ENCODE data around the gene UBTFL1. TPM values are rescaled to one million over a fixed set of nuclear protein-coding genes. Genes with fewer than 3 reads are reported as not detected.
"Not testable (repeated sequence)": the region's sequence is repeated elsewhere in the genome, so short reads cannot be mapped to it uniquely, and the experiment has no call there.

Gene UBTFL1
- total RNA-seq (2014; rRNA removed; shearing (Covaris generic)) (not detected in 2 replicates), polyA plus RNA-seq (2016; fragmentation: Nextera tagmentation; extraction: Ambion mirVana) (not detected in 2 replicates)
- long read RNA-seq: 0 reads

GRCh38 chr11:90085650-90086049, at the start of gene UBTFL1:
UBTFL1 (plus strand) TSS chr11:90085950; CDS start chr11:90085950, 0 bp downstream.
- H3K36me3 Mint-ChIP-seq (ENCODE audit: low read depth); H3F3A ChIP-seq (replicated peaks; ENCODE audit: low read depth); H4K20me1 ChIP-seq (replicated peaks; ENCODE audit: insufficient read depth); H3K4me2 ChIP-seq; H2AFZ ChIP-seq; ATAC-seq; H3K4me1 Mint-ChIP-seq; H3K4me3 Mint-ChIP-seq; DNase-seq (ENCODE audit: low spot score); H3K27ac ChIP-seq (ENCODE audit: low read depth); H3K36me3 ChIP-seq (ENCODE audit: insufficient read depth); H3K27me3 ChIP-seq (ENCODE audit: insufficient read depth); H3K27ac Mint-ChIP-seq; H3K9me3 Mint-ChIP-seq; H3K4me1 ChIP-seq (ENCODE audit: insufficient read depth); H3K9me2 ChIP-seq (ENCODE audit: insufficient read depth); H3K27me3 Mint-ChIP-seq (ENCODE audit: insufficient read depth, low read depth, poor library complexity); H3K79me2 ChIP-seq (replicated peaks; ENCODE audit: insufficient read depth); H3K4me3 ChIP-seq: not testable (repeated sequence)

GRCh38 chr11:90051591-90052209, 34.0 kb upstream of the UBTFL1 start:
- TF ChIP-seq, protein P1, sequence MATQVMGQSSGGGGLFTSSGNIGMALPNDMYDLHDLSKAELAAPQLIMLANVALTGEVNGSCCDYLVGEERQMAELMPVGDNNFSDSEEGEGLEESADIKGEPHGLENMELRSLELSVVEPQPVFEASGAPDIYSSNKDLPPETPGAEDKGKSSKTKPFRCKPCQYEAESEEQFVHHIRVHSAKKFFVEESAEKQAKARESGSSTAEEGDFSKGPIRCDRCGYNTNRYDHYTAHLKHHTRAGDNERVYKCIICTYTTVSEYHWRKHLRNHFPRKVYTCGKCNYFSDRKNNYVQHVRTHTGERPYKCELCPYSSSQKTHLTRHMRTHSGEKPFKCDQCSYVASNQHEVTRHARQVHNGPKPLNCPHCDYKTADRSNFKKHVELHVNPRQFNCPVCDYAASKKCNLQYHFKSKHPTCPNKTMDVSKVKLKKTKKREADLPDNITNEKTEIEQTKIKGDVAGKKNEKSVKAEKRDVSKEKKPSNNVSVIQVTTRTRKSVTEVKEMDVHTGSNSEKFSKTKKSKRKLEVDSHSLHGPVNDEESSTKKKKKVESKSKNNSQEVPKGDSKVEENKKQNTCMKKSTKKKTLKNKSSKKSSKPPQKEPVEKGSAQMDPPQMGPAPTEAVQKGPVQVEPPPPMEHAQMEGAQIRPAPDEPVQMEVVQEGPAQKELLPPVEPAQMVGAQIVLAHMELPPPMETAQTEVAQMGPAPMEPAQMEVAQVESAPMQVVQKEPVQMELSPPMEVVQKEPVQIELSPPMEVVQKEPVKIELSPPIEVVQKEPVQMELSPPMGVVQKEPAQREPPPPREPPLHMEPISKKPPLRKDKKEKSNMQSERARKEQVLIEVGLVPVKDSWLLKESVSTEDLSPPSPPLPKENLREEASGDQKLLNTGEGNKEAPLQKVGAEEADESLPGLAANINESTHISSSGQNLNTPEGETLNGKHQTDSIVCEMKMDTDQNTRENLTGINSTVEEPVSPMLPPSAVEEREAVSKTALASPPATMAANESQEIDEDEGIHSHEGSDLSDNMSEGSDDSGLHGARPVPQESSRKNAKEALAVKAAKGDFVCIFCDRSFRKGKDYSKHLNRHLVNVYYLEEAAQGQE (IDR thresholded peaks at IDR 0.05; ENCODE audit: unreplicated experiment): peak; percentile 66
- H3K9me2 ChIP-seq (ENCODE audit: insufficient read depth); H3K4me1 Mint-ChIP-seq; H3K4me1 ChIP-seq (ENCODE audit: insufficient read depth); H3K4me2 ChIP-seq; H4K20me1 ChIP-seq (replicated peaks; ENCODE audit: insufficient read depth); H2AFZ ChIP-seq; H3K27me3 ChIP-seq (ENCODE audit: insufficient read depth); H3K27me3 Mint-ChIP-seq (ENCODE audit: insufficient read depth, low read depth, poor library complexity); H3K27ac ChIP-seq (ENCODE audit: low read depth); H3K79me2 ChIP-seq (replicated peaks; ENCODE audit: insufficient read depth); H3K36me3 ChIP-seq (ENCODE audit: insufficient read depth); H3K27ac Mint-ChIP-seq; H3K4me3 Mint-ChIP-seq; H3F3A ChIP-seq (replicated peaks; ENCODE audit: low read depth); H3K9me3 Mint-ChIP-seq; DNase-seq (ENCODE audit: low spot score); H3K36me3 Mint-ChIP-seq (ENCODE audit: low read depth): not testable (repeated sequence)
- ATAC-seq: peak; percentile 67
- H3K4me3 ChIP-seq: peak overlapping the region; percentile 32; the same call in 1 of the 2 replicates

DNA sequence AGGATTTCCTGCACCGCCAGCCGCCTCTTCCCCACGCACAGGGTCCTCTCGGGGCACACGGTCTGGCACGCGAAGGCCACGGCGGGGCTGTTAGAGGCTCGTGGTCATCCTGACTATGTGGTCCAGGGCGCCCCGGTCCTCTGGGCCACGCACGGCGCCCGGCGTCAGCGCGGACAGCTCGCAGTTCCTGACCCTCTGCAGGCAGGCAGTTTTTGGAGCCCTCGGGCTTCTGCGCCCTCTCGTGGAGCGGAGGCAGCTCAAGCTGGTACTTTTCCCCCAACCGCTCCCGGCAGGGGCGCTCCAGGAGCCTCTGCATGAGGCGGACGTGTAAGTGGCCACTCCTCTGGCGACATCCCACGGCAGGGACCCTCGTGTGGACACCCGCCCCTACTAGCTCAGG, 33.4 kb upstream of the UBTFL1 start:
- H3K4me2 ChIP-seq: not testable (repeated sequence)
- TF ChIP-seq, protein P2, sequence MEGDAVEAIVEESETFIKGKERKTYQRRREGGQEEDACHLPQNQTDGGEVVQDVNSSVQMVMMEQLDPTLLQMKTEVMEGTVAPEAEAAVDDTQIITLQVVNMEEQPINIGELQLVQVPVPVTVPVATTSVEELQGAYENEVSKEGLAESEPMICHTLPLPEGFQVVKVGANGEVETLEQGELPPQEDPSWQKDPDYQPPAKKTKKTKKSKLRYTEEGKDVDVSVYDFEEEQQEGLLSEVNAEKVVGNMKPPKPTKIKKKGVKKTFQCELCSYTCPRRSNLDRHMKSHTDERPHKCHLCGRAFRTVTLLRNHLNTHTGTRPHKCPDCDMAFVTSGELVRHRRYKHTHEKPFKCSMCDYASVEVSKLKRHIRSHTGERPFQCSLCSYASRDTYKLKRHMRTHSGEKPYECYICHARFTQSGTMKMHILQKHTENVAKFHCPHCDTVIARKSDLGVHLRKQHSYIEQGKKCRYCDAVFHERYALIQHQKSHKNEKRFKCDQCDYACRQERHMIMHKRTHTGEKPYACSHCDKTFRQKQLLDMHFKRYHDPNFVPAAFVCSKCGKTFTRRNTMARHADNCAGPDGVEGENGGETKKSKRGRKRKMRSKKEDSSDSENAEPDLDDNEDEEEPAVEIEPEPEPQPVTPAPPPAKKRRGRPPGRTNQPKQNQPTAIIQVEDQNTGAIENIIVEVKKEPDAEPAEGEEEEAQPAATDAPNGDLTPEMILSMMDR (conservative IDR thresholded peaks at IDR 0.05; ENCODE audit: low read depth in 2 of 2): peak in 1 of 2 experiments; percentile 42; a peak in 2 of 4 replicates

GRCh38 chr11:90053545-90053944, 32.2 kb upstream of the UBTFL1 start:
- not testable (repeated sequence) for H3K4me1 ChIP-seq (ENCODE audit: insufficient read depth); H3K4me3 Mint-ChIP-seq; H3K9me3 Mint-ChIP-seq; H3K27me3 Mint-ChIP-seq (ENCODE audit: insufficient read depth, low read depth, poor library complexity); H3K27me3 ChIP-seq (ENCODE audit: insufficient read depth); H3K79me2 ChIP-seq (replicated peaks; ENCODE audit: insufficient read depth); H3K9me2 ChIP-seq (ENCODE audit: insufficient read depth); H3K36me3 Mint-ChIP-seq (ENCODE audit: low read depth); H3K4me2 ChIP-seq; H3K4me3 ChIP-seq; H3K36me3 ChIP-seq (ENCODE audit: insufficient read depth); H4K20me1 ChIP-seq (replicated peaks; ENCODE audit: insufficient read depth); H3K27ac Mint-ChIP-seq; H3K4me1 Mint-ChIP-seq; H3K27ac ChIP-seq (ENCODE audit: low read depth); H3F3A ChIP-seq (replicated peaks; ENCODE audit: low read depth); DNase-seq (ENCODE audit: low spot score); H2AFZ ChIP-seq
- ATAC-seq: peak; percentile 86

More for the DNA sequence above, 33.4 kb upstream of the UBTFL1 start:
- not testable (repeated sequence) for H3K27me3 Mint-ChIP-seq (ENCODE audit: insufficient read depth, low read depth, poor library complexity); H2AFZ ChIP-seq; H3F3A ChIP-seq (replicated peaks; ENCODE audit: low read depth); H4K20me1 ChIP-seq (replicated peaks; ENCODE audit: insufficient read depth); H3K36me3 ChIP-seq (ENCODE audit: insufficient read depth); DNase-seq (ENCODE audit: low spot score); H3K27ac Mint-ChIP-seq; H3K36me3 Mint-ChIP-seq (ENCODE audit: low read depth); H3K4me1 Mint-ChIP-seq; H3K9me3 Mint-ChIP-seq; H3K9me2 ChIP-seq (ENCODE audit: insufficient read depth); H3K79me2 ChIP-seq (replicated peaks; ENCODE audit: insufficient read depth); H3K27ac ChIP-seq (ENCODE audit: low read depth); H3K27me3 ChIP-seq (ENCODE audit: insufficient read depth); H3K4me1 ChIP-seq (ENCODE audit: insufficient read depth)
- peak; percentile 88 for ATAC-seq
- H3K4me3 Mint-ChIP-seq: peak overlapping the region; percentile 61; the same call in 2 of the 3 replicates
- peak overlapping the region; percentile 46; the same call in 1 of the 2 replicates for H3K4me3 ChIP-seq

DNA sequence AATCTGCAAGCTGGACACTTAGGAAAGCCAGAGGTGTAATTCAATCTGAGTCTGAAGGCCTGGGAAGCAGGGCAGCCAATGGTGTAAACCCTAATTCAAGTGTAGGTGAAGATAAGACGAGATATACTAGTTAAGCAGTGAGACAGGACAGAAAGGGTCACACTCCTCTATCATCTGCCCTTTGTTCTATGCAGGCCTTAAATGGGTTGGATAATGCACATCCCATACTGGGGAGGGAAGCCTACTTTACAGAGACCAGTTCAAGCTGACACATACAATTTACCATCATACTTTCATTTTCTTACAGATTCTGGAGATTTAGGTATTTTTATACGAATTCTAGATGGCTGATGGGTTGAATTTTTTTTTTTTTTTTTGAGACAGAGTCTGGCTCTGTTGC, 3.0 kb downstream of the UBTFL1 start:
- H3K36me3 ChIP-seq (ENCODE audit: insufficient read depth); H3K9me3 Mint-ChIP-seq; ATAC-seq; H3K36me3 Mint-ChIP-seq (ENCODE audit: low read depth); H3K27me3 Mint-ChIP-seq (ENCODE audit: insufficient read depth, low read depth, poor library complexity); H2AFZ ChIP-seq; H3K27ac ChIP-seq (ENCODE audit: low read depth); DNase-seq (ENCODE audit: low spot score); H3F3A ChIP-seq (replicated peaks; ENCODE audit: low read depth); H3K27me3 ChIP-seq (ENCODE audit: insufficient read depth); H3K4me1 Mint-ChIP-seq; H3K9me2 ChIP-seq (ENCODE audit: insufficient read depth); H4K20me1 ChIP-seq (replicated peaks; ENCODE audit: insufficient read depth); H3K4me3 ChIP-seq; H3K79me2 ChIP-seq (replicated peaks; ENCODE audit: insufficient read depth); H3K4me1 ChIP-seq (ENCODE audit: insufficient read depth); H3K27ac Mint-ChIP-seq; H3K4me3 Mint-ChIP-seq; H3K4me2 ChIP-seq: not testable (repeated sequence)
